Adrenal gland (tissue), 12 donors: ENCODE results near the gene SPSB4. TPM values are rescaled to one million over a fixed set of nuclear protein-coding genes. Genes with fewer than 3 reads are reported as not detected.

Source experiments
- DNase-seq, 7 donors: peaks; one replicate each; pipeline ENCODE4 v3.0.0-alpha.2; 2019 to 2020
- H3K27ac ChIP-seq, 5 donors: fragments of 200-600 bp; sonication (generic) in 4 of 5; 1 replicate in 3 of 5; 2 replicates in 2 of 5; pipeline versions ENCODE4 v1.5.1 to v1.8.0; 2016 to 2020; ENCODE audit warnings: mild to moderate bottlenecking in 1 of 5
- H3K27me3 ChIP-seq: fragments of 200-600 bp; 2 replicates; pipeline ENCODE4 v1.8.0; 2021
- H3K36me3 ChIP-seq, 2 donors: fragments of 200-600 bp; replicated peaks in 1 of 2; 1 replicate in 1 of 2; 2 replicates in 1 of 2; pipeline versions ENCODE4 v1.5.1 to v1.8.0; 2018 to 2022
- H3K4me1 ChIP-seq, 2 donors: fragments of 200-600 bp; replicated peaks in 1 of 2; 1 replicate in 1 of 2; 2 replicates in 1 of 2; pipeline versions ENCODE4 v1.5.1 to v1.8.0; 2018 to 2021
- H3K4me3 ChIP-seq, 4 donors: fragments of 200-600 bp; sonication (generic) in 3 of 4; one replicate each; pipeline ENCODE4 v1.5.1; 2016 to 2018
- H3K9me3 ChIP-seq, 3 donors: fragments of 200-600 bp; sonication (generic) in 1 of 3; replicated peaks in 1 of 3; 1 replicate in 2 of 3; 2 replicates in 1 of 3; pipeline versions ENCODE4 v1.5.1 to v1.8.0; 2016 to 2021
- POLR2A ChIP-seq, 2 donors: fragments of 450-650 bp; IDR thresholded peaks; one replicate each; pipeline ENCODE4 v1.6.1; 2017; ENCODE audit warnings: antibody characterized with exemption in 2 of 2, mild to moderate bottlenecking in 2 of 2, moderate library complexity in 1 of 2
- WGBS, 4 donors: extraction: QIAGEN DNeasy Blood & Tissue Kit in 2 of 4; methylation state at CpG; one replicate each; pipeline versions ENCODE4 v1.1.5 to v1.1.7; 2013 to 2017; 5-methylcytosine and 5-hydroxymethylcytosine counted together
- intact Hi-C, 2 donors: fragments of 100-400 bp; cut with DNase I; formaldehyde crosslinking; loops; one replicate each; pipeline versions ENCODE4 v1.14.1 to v1.15.0; 2022 to 2023
- polyA plus RNA-seq, 3 donors: library from polyadenylated mRNA; stranded (reverse); fragments of 200-250 nt in 2 of 3; fragments of 350-450 nt in 1 of 3; fragmentation: Illumina TruSeq in 1 of 3; extraction: RNeasy Lipid Tissue Mini Kit (QIAGEN cat#74804) in 1 of 3; gene quantifications; one replicate each; pipeline ENCODE4 v1.2.3, GENCODE V29; 2013 to 2014
- total RNA-seq, 9 donors: library from RNA; depleted of rRNA in 4 of 9; stranded (reverse); fragments of >200 nt in 4 of 9; fragments of 120-200 nt in 1 of 9; fragmentation: NEBNext Ultra II Directional in 1 of 9; extraction: Animal tissue kit (Norgen Biotek cat#: 25700) in 1 of 9; gene quantifications; one replicate each; pipeline versions ENCODE4 v1.1.0 to v1.2.4, GENCODE V29; 2013 to 2023
- TF ChIP-seq, protein P1 (sequence below), 6 experiments: fragments of 450-650 bp in 4 of 6; fragments of 200-600 bp in 2 of 6; sonication (generic) in 1 of 6; IDR thresholded peaks; 1 replicate in 5 of 6; 2 replicates in 1 of 6; pipeline versions ENCODE4 v1.5.1 to v1.8.0; 2016 to 2021; ENCODE audit warnings: antibody characterized with exemption in 6 of 6, mild to moderate bottlenecking in 2 of 6, moderate library complexity in 1 of 6
- donor health status: healthy with polysubstance abuse.
- donor health status: Bipolar disorder and iron deficiency.
- donor health status: DM: yes; HTN: yes; CAD: no.
- donor health status: DM: no; HTN: no; CAD: no.
- donor health status: DM: no; HTN: no; CAD: no.
- donor health status: DM: yes; HTN: yes; CAD: no.

Gene SPSB4
- total and polyA plus RNA-seq, 12 donors, result 0.18 to 4.0 (median 1.1) TPM; not detected in 1

DNA sequence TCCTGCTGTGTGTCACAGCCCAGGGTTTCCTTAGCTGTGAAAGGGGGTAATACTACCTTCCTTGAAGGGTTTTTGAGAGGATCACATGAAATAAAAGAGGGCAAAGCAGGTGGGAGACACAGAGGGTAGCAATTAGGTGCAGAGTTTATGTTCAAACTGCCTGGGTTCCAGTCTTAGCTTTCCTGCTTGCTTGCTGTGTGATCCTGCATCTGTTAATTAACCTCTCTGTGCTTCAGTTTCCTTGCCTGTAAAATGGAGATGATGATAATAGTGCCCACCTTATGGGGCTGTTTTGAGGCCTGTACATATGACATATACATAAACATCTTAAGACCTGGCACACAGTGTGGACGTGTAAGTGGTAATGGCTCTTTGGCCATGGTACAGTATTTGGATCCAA, 35.0 kb downstream of the SPSB4 start:
- Histone ChIP-seq H3K36me3 (no peaks in the 10 kb centered on the region), H3K4me1 (no peaks in the 10 kb centered on the region), H3K4me3 (no peak overlapping the region), H3K9me3 (no peaks in the 10 kb centered on the region), H3K27ac (no peak overlapping the region), H3K27me3 (no peaks in the 10 kb centered on the region)
- WGBS, 4 donors, result 64 to 71% (median 67%) methylated on average over 1 of the region's 1 CpG
- intact Hi-C loops, result no loop called here
- no peak for DNase-seq
- TF ChIP-seq, protein P1, sequence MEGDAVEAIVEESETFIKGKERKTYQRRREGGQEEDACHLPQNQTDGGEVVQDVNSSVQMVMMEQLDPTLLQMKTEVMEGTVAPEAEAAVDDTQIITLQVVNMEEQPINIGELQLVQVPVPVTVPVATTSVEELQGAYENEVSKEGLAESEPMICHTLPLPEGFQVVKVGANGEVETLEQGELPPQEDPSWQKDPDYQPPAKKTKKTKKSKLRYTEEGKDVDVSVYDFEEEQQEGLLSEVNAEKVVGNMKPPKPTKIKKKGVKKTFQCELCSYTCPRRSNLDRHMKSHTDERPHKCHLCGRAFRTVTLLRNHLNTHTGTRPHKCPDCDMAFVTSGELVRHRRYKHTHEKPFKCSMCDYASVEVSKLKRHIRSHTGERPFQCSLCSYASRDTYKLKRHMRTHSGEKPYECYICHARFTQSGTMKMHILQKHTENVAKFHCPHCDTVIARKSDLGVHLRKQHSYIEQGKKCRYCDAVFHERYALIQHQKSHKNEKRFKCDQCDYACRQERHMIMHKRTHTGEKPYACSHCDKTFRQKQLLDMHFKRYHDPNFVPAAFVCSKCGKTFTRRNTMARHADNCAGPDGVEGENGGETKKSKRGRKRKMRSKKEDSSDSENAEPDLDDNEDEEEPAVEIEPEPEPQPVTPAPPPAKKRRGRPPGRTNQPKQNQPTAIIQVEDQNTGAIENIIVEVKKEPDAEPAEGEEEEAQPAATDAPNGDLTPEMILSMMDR (IDR thresholded peaks at IDR 0.05), result no peak
- no peak for TF ChIP-seq POLR2A (IDR thresholded peaks at IDR 0.05)

DNA sequence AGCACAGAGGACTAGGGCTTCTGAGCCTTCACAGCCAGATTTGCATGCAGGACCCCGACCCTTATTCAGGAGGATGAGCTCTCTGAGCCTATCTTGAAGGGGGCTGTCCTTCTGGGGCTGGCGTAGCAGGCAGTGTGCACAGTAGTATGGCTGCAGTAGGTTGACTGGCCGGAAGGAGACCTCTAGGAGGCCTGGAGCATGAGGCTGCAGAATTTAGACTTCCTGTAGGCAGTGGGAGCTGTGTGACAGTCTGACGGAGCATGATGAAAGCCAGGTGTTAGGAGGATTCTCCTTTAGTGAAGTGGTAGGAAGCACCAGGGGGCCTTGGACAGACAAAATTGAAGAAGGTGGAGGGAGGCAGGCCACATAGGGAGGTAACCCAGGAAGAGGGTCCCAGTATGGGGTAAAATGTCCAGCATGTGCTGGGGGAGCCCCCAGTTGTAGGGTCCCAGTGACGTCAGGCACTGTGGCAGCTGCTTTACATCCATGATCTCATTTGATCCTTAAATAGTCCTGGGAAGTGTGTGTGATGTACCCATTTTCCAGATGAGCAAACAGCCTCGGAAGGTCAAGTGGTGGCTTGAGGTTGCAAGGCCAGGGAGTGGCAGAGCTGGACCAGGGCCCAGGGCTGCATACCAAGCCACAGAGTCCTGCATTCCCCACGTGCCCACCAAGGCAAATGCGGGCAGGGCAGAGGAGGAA, 36.1 kb downstream of the SPSB4 start:
- no peak for DNase-seq
- 60 to 76% (median 70%) methylated on average over 8 of the region's 8 CpGs for WGBS, 4 donors
- intact Hi-C loops, result no loop called here
- Histone ChIP-seq H3K4me1 (no peaks in the 10 kb centered on the region), H3K27me3 (no peaks in the 10 kb centered on the region), H3K9me3 (no peaks in the 10 kb centered on the region), H3K27ac (no peak overlapping the region), H3K4me3 (no peak overlapping the region), H3K36me3 (no peaks in the 10 kb centered on the region)
- TF ChIP-seq, protein P1 (IDR thresholded peaks at IDR 0.05), result no peak
- no peak for TF ChIP-seq POLR2A (IDR thresholded peaks at IDR 0.05)

DNA sequence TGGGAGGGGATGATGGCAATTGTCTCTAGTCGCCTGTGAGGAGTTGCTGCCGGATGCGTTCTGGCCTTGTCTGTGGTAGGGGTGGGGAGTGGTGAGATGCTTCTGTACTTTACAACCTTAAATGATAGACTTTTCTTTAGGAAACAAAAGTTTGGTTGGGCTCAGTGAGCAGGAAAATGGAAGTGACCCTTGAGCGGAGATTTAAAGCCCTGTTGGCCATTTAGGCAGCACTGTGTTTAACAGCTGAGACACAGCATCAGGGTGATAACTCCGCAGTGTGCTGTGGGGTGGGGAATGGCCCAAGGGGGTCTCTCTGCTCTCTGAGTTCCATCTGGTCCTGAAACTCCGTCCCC, 36.6 kb downstream of the SPSB4 start:
- Histone ChIP-seq H3K4me3 (no peak overlapping the region), H3K9me3 (no peaks in the 10 kb centered on the region), H3K27me3 (no peaks in the 10 kb centered on the region), H3K27ac (no peak overlapping the region), H3K36me3 (no peaks in the 10 kb centered on the region), H3K4me1 (no peaks in the 10 kb centered on the region)
- TF ChIP-seq, protein P1 (IDR thresholded peaks at IDR 0.05), result no peak
- TF ChIP-seq POLR2A (IDR thresholded peaks at IDR 0.05), result no peak
- DNase-seq, result no peak
- 78 to 86% (median 82%) methylated on average over 5 to 6 of the region's 6 CpGs for WGBS, 4 donors
- intact Hi-C loops, result no loop called here

DNA sequence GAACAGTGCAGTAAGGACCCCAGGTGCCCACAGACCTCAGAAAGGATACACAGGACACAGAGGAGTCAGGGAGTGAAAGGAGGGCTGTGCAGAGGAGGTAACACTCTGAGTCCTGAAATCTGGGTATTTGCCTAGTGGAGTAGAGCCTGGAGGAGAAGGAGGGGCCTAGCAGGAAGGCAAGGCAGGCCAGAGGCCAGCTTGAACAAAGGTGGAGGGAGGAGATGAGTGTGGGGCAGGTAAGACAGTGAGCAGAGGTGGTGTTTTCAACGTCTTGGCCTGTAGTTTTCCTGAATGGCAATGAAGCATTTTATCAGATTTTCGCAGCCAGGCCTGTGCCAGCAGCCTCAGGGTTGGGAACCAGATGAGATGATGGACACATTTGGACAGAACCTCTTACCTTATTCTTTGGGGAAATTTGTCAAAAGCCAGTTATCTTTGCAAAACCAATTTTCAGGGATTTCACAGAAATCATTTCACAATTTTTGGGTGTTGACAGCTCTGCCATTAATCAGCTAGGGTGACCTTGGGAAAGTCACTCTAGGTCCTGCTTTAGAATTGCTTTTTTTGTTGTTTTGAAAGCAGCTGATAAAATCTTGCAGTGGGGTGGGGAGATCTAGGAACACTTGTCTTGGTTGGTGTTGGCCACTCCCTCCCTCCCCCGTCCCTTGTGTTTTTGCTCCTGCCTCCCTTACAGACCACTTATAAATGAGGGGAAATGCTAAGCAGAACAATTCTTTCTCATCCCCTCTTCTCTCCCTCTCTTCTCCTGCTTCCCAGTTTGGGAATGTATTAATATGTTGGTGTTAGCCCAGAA, 38.4 kb downstream of the SPSB4 start:
- no peak overlapping the region for H3K4me3 ChIP-seq
- H3K4me1 ChIP-seq, result no peaks in the 10 kb centered on the region
- H3K27ac ChIP-seq, result no peak overlapping the region
- TF ChIP-seq, protein P1 (IDR thresholded peaks at IDR 0.05), result no peak
- TF ChIP-seq POLR2A (IDR thresholded peaks at IDR 0.05), result no peak
- intact Hi-C loops, result no loop called here
- H3K36me3 ChIP-seq, result no peaks in the 10 kb centered on the region
- H3K27me3 ChIP-seq, result no peaks in the 10 kb centered on the region
- WGBS, 4 donors, result 46 to 73% (median 53%) methylated on average over 3 of the region's 3 CpGs
- H3K9me3 ChIP-seq, result no peaks in the 10 kb centered on the region
- no peak for DNase-seq
